ENCODE results near the gene MPPED2. TPM values are rescaled to one million over a fixed set of nuclear protein-coding genes. Genes with fewer than 3 reads are reported as not detected.

Gene MPPED2
- total RNA-seq, 1 experiment from 2014 or later, result 4.7 TPM

- no peak overlapping the region for H2BK12ac ChIP-seq (ENCODE audit: insufficient read length, low read depth, low read length)
- no CpG with 5 or more reads among the region's 3 CpGs for WGBS (ENCODE audit: extremely low coverage, insufficient read length, low lambda C conversion rate)
- no peak overlapping the region for H4K8ac ChIP-seq (replicated peaks; ENCODE audit: insufficient read length, low read depth, low read length)
- no peaks in the 10 kb centered on the region for H3K23me2 ChIP-seq (ENCODE audit: insufficient read length, low read depth, low read length, poor library complexity, severe bottlenecking)
- no peak overlapping the region for H3K23ac ChIP-seq (ENCODE audit: insufficient read length, low read depth, low read length)
- H3K79me2 ChIP-seq (ENCODE audit: insufficient read depth, low read length), result no peaks in the 10 kb centered on the region
- H3K9ac ChIP-seq (ENCODE audit: extremely low read depth, insufficient read length, low read length), result no peak overlapping the region
- Mint-ChIP-seq H3K4me1 (peaks cover 36 to 37% of the 10 kb centered on the region in 2 experiments), H3K27me3 (ENCODE audit: low read depth) (0 out of 2 replicates have a peak, but pooled peaks cover 1% of the 10 kb centered on the region), H3K36me3 (ENCODE audit: insufficient read depth in 1 of 3, low read depth in 3 of 3) (peaks cover 0 to 5% (median 0%) of the 10 kb centered on the region in 3 experiments; a peak in 2 of 7 replicates), H3K9me3 (no peaks in the 10 kb centered on the region), H3K4me3 (no peak overlapping the region), H3K27ac (no peak overlapping the region)
- H3K4me2 ChIP-seq (ENCODE audit: insufficient read depth, insufficient read length, low read length), result no peak overlapping the region
- H2AK5ac ChIP-seq (ENCODE audit: insufficient read length, low read length), result no peak overlapping the region
- H2BK20ac ChIP-seq (ENCODE audit: low read depth, low read length, poor library complexity, severe bottlenecking), result no peak overlapping the region
- H2BK15ac ChIP-seq (ENCODE audit: low read depth, low read length), result no peak overlapping the region
- H3K4ac ChIP-seq (ENCODE audit: low read depth, low read length), result no peak overlapping the region
- no peak overlapping the region for H3K18ac ChIP-seq (ENCODE audit: insufficient read length, low read depth, low read length)
- H2AFZ ChIP-seq (ENCODE audit: low read length), result no peak overlapping the region
- H2BK5ac ChIP-seq (ENCODE audit: insufficient read length, low read length), result no peak overlapping the region
- H2BK120ac ChIP-seq (ENCODE audit: low read depth, low read length, poor library complexity, severe bottlenecking), result no peak overlapping the region
- no peak overlapping the region for H4K5ac ChIP-seq (ENCODE audit: insufficient read length, low read depth, low read length)
- H3K56ac ChIP-seq (ENCODE audit: insufficient read length, low read depth, low read length), result no peak overlapping the region
- H3K14ac ChIP-seq (ENCODE audit: insufficient read depth, low read length), result no peak overlapping the region
- no peak overlapping the region for H3T11ph ChIP-seq (ENCODE audit: low read length)
- no peaks in the 10 kb centered on the region for H3K27me3 ChIP-seq (ENCODE audit: insufficient read depth, low read length)
- H3K9me3 ChIP-seq (ENCODE audit: control insufficient read depth, low read depth, low read length), result no peaks in the 10 kb centered on the region
- H3K79me1 ChIP-seq (ENCODE audit: insufficient read depth, low read depth, low read length, poor library complexity, severe bottlenecking), result no peaks in the 10 kb centered on the region
- no peak overlapping the region for H4K91ac ChIP-seq (ENCODE audit: insufficient read length, low read depth, low read length)
- no peak for DNase-seq
- H4K20me1 ChIP-seq (ENCODE audit: control insufficient read depth, insufficient read depth, insufficient read length), result no peaks in the 10 kb centered on the region
- TF ChIP-seq CTCF (conservative IDR thresholded peaks at IDR 0.05), result no peak
- H3K27ac ChIP-seq (ENCODE audit: insufficient read length, low read depth, low read length), result no peak overlapping the region
- peaks cover 3% of the 10 kb centered on the region; the same call in 1 of the 2 replicates for H3K4me1 ChIP-seq (ENCODE audit: insufficient read depth, low read length)
These were observed 123.7 kb downstream of the MPPED2 start for GRCh38 chr11:30462421-30462820.

Data from H9 (cell line).